OCI-M2 (cell line): ENCODE results near the gene PRIM2.
"Not testable (repeated sequence)": the region's sequence is repeated elsewhere in the genome, so short reads cannot be mapped to it uniquely, and the experiment has no call there.

ENCODE experiments used
- DNase-seq: peaks from one replicate; lab custom pipeline; 2025; ENCODE audit not compliant: unreplicated experiment; lab: John Stamatoyannopoulos, UW

Gene PRIM2

DNA sequence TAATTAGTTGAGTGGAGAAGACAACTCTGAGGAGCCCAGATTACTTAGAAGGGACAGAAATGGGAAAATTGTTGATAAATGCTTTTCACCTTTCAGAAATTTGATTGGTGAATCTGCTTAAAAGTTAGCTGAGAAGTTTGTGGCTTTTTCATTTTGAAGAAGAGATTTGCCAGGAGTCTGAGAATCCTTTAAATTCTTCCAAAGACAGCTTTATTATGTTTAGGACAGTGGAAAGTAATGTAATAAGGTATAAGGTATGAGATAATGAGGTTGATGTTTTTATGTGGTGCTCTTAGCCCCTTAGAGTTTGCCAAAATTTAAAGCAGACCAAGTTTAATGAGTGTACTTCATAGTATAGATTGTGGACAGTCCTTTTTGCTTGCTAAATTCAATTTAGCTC is 42.3 kb downstream of the PRIM2 start:
- not testable (repeated sequence) for DNase-seq

DNA sequence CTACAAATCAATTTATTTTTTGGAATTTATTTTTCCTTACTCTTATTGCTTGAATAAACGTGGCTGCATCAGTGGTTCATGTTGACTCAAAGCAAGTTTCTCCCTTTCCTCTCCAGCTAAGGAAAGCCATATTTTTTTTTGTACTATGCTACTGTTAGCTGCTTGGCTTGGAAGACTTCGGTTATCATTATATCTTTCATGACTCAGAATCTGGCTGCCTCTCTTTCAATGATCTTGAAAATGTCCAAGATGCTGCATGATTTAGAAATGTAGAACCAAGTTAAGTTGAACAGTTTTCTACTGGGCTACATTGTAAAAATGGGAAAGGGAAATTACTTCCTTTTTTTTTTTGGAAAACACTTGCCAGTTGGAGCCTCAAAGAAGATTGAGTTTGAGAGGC is 44.9 kb downstream of the PRIM2 start:
- DNase-seq: not testable (repeated sequence)

DNA sequence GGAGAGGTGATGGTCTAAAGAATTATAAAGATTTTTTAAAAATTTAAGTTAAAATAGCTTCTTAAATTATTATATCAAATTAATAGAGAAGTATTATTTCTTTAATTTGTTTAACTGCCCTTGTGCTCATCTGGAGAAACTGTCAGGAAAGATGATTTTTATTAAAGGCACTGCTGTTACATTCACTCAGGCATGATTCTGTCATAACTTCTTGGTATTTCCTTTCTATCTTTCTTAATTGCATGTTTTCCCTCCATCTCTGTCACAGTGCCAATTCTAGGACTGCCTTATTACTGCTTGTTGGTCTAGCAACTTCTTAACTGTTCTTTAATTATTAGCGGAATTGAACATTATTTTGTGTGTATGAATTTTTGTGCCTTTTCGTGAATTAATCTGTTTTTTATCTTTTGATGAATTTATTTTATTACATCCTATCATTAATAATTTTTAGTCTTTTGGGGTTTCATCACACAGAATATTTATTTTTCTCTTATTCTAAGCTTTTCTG is 47.7 kb downstream of the PRIM2 start:
- not testable (repeated sequence) for DNase-seq

DNA sequence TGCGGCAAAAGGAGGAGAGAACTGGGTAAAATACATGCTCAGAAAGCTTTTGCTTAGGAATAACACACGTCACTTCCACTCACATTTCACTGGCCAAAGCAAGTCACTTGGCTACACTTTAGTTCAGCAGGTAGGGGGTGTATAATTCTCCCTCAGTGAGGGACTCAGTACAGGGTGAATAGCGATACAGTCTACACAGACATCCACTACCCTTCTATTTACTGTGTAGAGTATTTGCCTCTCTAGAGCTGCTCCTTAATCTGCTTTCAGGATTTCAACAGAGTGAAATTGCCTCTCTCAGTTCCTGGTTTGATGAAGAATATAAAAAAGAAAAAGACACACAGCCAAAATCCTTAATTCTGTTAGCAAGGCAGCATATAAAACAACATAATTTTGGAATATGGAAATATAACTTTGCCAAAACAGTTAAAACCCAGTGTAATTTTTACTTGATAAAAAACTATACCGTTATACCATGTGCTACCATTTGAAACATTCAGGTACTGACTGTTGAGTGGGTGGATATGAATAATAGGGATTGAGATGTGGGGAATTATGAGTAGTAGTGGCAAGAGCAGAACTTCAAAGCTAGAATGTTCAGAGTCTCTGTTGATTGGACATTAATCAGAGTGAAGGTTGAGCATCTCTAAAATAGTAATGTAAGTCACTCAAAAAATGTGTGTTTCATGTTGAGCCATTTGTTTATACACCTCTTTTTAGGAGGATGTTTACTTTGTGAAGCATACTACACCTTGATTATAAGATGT is 51.7 kb downstream of the PRIM2 start:
- not testable (repeated sequence) for DNase-seq

DNA sequence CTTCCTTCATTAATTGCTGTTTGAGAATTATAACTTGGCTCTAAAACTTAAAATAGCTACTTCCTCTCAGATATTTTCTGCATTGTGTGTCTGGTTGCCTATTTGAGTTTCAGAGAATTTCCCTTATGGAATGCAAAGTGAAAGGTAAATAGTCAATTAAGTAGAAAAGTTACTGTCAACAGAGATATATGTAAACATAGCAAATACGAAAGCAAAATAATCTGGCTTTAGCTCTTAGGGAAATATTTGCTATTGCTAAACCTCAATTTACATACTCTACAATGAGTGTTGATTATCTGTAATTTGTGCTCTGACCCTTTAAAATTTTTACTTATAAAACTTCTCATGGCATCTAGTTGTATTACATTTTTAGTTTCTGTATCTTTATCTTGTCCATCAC is 54.3 kb downstream of the PRIM2 start:
- DNase-seq: not testable (repeated sequence)

DNA sequence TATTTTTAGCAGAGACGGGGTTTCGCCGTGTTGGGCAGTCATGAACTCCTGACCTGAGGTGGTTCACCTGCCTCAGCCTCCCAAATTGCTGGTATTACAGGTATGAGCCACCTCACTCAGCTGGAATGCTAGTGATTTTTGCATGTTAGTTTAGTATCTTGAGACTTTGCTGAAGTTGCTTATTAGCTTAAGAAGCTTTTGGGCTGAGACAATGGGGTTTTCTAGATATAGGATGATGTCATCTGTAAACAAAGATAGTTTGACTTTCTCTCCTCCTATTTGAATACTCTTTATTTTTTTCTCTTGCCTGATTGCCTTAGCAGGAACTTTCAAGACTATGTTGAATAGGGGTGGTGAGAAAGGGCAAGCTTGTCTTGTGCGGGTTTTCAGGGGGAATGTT is 57.3 kb downstream of the PRIM2 start:
- DNase-seq: not testable (repeated sequence)

DNA sequence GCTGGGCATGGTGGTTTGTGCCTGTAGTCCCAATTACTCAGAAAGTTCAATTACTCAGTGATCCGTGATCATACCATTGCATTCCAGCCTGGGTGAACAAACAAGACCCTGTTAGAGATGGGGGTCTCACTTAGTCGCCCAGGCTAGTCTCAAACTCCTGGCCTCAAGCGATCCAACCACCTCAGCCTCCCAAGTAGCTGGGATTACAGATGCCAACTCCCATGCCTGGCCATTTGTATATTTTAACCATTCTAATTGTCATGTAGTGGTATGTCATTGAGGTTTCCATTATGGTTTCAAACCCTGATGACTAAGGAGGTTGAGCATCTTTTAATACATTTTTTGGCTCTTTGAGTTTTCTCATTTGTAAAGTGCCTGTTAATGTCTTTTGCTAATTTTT is 58.7 kb downstream of the PRIM2 start:
- not testable (repeated sequence) for DNase-seq

DNA sequence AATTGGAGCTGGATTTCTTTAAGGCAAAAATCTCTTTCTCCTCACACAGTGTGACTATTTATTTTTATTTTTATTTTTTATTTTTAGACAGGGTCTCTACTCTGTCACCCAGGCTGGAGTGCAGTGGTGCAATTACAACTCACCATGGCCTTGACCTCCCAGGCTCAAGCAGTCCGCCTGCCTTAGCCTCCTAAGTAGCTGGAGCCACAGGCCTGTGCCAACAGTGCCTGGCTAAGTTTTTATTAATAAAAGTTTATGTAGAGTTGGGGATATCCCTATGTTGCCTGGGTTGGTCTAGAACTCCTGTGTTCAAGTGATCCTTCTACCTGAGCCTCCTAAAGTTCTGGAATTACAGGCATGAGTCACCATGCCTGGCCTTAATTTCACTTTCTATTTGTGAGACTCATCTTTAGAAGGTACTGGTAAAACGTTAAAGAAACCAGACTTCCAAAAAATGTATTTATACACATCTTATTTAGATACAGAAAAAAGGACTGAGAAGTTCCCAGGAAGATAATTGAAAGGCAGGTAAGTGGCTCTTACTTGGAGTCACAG is 71.7 kb downstream of the PRIM2 start:
- DNase-seq: not testable (repeated sequence)

DNA sequence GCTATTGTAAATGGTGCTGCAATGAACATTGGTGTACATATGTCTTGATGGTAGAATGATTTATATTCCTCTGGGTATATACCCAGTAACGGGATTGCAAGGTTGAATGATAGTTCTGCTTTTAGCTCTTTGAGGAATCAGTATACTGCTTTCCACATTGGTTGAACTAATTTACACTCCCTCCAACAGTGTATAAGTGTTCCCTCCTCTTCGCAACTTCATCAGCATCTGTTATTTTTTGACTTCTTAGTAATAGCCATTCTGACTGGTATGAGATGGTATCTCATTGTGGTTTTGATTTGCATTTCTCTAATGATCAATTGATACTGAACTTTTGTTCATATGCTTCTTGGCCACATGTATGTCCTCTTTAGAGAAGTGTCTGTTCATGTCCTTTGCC is 73.4 kb downstream of the PRIM2 start:
- not testable (repeated sequence) for DNase-seq

DNA sequence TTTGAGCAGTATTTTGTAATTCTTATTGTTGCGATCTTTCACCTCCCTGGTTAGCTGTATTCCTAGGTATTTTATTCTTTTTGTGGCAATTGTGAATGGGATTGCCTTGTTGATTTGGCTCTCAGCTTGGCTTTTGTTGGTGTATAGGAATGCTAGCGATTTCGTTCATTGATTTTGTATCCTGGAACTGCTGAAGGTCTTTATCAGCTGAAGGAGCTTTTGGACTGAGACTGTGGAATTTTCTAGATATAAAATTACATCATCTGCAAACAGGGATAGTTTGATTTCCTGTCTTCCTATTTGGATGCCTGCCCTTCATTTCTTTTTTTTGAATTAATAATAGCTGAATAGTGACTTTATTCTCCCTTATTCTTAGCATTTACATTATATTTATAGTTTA is 74.6 kb downstream of the PRIM2 start:
- DNase-seq: not testable (repeated sequence)

DNA sequence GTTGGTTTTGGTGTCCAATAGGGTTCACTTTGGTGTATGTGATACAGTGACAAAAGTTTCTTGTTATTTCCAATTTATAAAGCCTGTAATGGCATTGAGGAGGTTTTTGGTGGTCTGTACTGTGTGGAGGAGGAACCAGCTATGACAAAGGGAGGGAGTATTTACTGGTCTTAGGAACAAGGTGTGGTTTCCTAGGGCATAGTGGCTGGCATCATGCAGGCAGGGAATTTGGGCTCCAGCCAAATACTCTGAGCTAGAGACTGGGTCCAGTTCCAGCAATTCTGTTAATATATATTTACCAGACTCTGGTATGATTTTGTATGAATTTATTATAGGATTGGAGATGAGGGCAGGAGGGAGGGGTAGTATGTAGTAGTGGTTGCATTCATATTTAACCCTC is 101.9 kb downstream of the PRIM2 start:
- DNase-seq: not testable (repeated sequence)

DNA sequence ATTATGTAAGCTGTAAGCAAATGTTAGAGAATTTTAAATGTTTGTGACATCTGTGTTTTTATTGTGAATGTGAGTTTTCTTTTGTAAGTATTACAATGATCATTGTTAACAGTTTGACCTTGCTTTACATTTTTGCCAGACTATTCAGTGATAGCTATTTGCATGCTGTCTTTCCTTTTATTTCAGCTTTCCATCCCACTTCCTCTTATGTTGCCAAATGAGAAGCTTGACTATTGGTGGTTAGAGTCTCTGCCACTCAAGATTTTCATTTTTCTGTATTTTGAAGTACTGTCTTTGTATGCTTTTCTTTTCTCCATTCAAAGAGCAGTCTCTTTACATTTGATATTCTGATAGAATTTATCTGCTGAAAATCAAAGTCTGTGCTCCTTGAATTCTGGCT is 104.1 kb downstream of the PRIM2 start:
- DNase-seq: no peak

DNA sequence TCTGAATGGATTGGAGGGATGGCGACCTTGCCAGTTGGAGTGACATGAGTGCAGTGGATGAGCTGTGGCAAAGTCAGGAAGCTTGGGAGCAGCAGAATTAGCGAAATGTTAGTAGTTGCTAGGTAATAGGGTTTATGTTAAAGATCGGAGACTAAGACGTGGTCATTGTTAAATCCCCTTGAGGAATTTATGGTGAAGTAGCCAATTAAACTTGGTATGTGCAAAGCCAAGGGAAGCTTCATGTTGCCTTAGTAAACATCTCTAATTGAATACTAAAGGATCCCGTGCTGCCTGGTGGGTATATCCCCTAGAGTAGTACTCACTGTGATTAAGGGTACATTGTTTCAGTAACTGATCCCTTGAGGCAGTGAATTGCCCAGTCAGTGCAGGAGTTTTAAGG is 106.0 kb downstream of the PRIM2 start:
- no peak for DNase-seq

DNA sequence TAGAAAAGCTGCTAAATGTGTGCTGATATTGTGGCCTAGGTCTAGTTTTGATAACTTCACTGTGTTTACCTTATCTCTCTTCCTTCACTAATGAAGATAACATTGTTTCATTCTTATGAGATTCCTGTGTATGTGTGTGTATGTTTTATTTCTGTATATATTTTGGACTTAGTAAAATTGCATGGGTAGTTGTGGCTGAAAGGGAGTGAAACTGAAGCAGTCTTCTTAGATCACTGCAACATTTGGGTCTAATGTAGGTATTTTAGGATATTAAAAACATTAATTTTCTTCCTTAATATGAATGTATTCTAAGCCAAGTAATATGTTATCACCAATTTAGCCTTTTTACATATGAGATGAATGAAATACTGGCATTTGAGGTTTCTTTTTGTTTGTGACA is 114.3 kb downstream of the PRIM2 start:
- DNase-seq: not testable (repeated sequence)

DNA sequence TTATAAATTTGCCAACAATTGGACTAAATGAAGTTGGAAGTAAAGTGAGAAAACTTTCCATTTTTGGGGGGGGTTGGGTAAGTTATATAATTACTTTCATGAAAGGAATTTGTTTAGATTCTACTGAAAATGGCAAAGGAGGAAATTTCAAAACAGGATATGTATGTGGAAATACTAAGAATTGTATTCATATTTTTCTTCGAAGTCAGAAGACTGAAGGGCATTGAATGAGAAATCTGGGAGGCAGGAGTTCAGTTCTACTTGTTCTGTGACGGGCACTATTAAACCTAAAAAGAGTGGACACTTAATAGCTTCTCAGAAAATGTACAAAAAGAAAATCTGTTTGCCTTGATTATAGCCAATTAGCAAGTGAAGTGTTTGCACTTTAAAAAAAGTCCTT is 114.7 kb downstream of the PRIM2 start:
- no peak for DNase-seq

DNA sequence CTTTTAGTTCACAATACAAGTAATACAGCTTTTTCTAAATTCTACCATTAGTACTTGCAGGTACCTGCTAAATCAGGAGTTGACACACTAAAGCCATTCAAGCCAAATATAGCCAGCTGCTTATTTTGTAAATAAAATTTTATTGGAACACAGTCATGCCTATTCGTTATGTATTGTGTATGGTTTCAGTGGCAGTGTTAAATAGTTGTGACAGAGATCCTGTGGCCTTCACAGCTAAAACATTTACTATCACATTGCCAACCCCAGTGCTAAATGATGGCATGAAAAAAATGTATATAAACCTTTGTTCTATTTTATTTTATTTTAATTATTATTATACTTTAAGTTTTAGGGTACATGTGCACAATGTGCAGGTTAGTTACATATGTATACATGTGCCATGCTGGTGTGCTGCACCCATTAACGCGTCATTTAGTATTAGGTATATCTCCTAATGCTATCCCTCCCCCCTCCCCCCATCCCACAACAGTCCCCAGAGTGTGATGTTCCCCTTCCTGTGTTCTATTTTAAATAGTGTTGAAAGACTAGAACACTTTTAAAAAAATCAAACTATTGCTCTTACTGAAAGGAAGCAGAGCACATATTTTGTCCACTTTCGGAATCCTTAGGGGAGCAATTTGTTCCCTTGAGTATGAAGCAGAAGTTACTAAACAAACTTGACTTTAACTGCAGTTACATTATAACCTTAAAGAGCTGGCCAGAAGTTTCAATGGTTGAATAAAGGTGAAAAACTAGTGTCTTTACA is 115.7 kb downstream of the PRIM2 start:
- DNase-seq: no peak

DNA sequence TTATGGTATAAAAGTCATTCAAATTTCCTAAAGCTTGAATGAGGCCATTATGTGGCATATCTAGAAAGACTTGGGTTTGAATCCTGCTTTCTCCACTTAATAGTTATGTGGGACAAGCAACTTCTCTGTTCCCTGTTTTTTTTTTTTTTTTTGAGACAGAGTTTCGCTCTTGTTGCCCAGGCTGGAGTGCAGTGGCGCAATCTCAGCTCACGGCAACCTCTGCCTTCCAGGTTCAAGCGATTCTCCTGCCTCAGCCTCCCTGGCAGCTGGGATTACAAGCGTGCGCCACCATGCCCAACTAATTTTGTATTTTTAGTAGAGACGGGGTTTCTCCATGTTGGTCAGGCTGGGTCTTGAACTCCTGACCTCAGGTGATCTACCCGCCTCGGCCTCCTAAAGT is 116.4 kb downstream of the PRIM2 start:
- DNase-seq: not testable (repeated sequence)

DNA sequence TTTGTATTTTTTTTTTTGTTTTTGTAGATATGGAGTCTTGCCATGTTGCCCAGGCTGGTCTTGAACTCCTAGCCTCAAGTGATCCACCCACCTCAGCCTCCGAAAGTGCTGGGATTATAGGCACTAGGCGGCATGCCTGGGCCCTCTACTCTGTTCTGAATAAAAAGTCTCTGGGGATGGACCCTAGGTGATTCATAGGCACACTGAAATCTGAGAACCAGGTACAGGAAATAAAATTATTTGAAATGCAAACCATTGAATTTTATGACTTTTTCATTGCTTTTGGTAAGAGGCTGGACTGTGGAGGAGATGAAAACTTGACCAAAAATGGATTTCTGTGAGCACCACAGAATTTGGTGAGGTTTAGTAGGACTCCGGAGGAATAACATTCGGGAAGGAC is 117.5 kb downstream of the PRIM2 start:
- no peak for DNase-seq

DNA sequence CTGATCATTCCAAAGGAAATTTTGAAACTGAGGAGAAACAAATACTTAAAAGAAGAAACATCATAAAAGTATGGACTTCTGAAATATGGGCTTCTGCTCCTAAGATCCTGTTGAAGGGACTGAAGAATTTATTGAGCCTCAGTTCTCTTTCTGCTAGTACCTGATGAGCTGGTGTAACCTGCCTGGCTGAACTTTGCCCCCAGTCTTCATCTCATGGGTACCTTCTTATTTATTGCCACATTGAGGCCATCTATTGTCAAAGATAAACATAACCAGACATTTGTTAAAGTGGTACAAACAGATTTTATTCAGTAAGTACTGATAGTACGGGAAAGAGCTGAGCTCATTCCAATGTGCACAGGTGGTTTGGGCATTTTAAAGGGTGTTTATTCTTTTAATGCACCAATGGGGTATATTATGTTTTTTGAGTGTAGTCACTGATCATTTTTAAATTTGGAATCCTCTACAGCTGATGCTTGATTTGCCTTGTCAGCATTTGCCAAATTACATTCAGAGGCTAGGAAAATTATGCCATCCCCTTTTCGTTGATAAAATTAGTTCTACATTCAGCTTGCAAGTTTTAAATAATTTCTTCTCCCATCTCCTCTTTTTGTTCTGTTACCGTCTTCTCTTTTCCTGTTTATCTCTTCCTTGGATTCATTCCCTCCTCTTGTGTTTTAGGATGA is 118.2 kb downstream of the PRIM2 start:
- DNase-seq: no peak

DNA sequence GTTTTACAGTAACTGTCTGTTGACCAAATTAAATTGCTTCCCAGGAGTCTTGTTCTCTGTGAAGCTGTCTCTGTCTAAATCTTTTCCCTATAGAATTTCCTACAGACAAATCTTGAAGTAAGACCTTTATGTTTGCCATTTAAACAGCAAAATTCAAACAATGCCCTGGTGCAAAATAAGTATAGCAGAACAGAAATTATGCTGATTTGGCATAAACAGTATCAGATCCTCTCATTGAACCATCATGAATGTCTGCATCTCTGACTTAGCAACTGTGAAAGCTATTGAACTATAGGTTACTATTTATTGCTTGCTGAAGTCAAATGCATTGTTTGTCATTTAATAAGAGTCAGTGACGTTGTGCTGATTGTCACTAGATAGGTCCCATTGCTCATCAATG is 123.3 kb downstream of the PRIM2 start:
- DNase-seq: not testable (repeated sequence)

DNA sequence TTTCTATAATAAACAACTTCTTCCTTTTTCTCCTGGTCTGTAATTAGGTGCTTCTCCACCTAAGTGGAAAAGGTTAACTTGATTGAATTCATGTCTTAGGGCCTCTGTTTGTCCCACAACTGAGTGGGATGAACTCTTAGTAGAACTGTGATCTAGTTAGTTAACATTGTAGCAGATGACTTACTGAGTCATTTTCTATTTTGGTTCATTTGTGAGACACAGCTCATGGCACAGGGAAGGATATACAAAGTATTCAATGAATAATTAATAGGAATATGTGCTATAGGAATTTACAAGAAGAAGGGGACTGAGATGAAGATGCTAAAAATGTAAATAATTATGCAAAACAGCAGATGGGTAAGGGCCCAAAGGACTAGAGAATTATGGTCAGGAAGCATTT is 124.7 kb downstream of the PRIM2 start:
- DNase-seq: not testable (repeated sequence)
